K562 treated with DMSO at 1 percent for 48 hours (cell line): ENCODE results near the gene MTA1. TPM values are rescaled to one million over a fixed set of nuclear protein-coding genes. Genes with fewer than 3 reads are reported as not detected.

ENCODE experiments used
- total RNA-seq: library from RNA; unstranded; fragments of 300-600 nt; gene quantifications from 2 replicates; pipeline ENCODE4 v1.2.3, GENCODE V29; 2022; ENCODE audit warnings: low replicate concordance; ENCODE audit errors: extremely low read depth

The MTA1 gene
- not detected in 2 replicates for total RNA-seq

DNA sequence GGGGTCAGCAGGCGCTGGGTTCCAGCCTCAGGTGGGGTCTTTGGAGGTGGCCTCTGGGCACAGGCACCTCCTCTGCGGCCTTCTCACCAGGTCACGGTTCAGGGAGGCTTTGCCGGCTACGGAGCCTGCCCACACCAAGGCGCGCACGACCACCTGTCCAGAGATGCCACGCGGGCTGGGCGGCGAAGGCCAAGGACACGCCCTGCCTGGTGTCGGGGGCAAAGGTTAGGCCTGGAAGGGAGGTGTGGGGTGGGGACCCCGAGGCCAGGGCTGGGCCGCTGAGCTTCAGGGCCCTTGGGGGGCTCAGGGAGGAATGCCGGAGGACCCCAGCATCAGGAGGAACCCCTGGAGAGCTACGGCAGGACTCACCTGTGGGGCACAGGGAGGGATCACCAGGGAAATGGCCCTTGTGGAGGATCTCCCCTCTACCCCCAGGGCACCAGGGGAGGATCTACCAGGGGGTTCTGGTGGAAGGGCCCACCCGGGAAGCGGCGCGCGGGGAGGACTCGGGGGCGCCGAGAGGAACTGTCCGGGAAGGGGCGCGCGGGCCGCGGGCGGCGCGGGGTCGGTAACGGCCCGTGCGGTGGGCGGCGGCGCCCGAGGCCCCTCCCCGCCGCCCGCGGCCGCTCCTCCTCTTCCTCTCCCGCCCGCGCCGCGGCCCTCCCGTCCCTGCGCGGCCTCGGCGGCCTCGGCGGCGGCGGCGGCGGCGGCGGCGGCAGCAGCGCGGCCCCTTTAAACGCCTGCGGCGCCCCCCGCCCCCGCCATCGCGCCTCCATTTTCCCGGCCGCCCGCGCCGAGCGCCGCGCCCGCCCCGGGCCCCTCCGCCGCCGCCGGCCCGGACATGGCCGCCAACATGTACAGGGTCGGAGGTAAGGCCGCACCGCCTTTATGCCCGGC is at the start of gene MTA1:
Gene MTA1, plus strand, starts transcription at position 633 of the 897 bp plus-strand sequence. Its CDS starts 209 bp downstream, at position 842.

DNA sequence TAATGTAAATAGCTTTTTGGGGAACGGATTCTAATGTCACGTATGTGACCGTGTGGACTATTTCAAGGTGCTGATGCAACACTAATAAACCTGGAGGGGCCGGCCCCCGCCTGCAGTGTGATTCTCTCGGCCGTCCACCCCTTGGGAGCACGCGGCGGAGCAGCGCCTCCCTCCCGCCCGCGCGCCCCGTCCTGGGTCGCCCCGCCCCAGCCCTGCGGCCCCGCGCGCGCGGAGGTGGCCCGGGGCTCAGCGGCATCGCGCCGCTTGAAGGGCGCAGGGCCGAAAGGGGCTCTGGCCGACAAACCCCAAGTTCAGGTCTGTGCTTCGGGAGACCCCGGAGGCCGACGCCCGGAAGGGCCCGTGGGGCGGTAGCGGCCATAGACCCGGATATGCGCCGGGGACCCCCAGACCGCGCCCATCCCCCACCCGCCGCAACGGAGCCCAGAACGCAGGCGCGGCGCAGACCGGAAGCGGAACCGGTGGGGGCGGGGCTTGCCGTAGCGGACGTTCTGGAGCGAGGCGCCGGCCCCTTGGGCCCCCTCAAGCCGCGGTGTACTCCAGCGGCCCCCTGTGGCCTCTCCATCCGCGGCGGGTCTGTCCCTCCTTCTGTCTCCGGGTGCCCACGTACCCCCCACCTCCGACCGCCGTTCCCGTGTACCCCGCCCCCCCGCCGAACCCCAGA is 21.4 kb upstream of the MTA1 start, which contains the start of gene TEX22:
Gene TEX22, plus strand, starts transcription at position 495 of the 682 bp plus-strand sequence. CDS start 803 bp downstream, outside the sequence.

DNA sequence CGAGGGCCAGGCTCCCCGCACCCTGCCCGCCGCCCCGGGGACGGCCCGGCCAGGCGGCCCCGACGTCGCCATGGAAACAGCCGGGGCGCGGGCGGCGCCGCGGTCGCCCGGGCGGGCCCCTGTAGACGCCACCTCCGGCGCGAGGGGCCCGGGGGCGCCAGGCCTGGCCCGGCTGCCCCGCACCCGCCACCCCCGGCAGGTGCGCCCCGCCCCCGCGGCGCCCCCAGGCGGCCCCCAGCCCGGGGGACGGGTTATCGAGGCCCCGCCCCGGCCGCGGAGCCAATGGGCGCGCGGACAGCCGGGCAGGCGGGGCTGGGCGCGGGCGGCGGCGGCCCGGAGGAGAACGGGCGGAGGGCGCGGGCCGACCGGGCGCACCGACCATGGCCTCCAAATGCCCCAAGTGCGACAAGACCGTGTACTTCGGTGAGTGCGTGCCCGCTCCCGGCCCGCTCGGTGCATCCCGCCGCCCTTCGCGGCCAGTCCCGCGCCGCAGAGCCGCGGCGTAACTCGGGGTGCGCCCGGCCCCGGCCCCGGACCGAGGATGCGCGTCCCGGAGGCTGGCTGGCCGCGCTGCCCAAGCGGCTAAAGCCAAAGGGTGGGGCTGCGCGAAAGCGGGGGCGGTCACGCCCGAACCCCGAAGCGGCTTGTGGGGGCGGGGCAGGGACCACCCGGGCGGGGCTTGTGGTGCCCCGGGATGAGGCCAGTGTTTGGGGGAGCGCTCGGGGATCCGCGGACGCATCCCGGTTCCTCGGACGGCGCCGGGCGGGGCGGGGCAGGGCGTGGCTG is 55.0 kb downstream of the MTA1 start, which contains the start of gene CRIP2:
Gene CRIP2, plus strand, starts transcription at position 339 of the 786 bp plus-strand sequence. Its CDS starts 42 bp downstream, at position 381.

DNA sequence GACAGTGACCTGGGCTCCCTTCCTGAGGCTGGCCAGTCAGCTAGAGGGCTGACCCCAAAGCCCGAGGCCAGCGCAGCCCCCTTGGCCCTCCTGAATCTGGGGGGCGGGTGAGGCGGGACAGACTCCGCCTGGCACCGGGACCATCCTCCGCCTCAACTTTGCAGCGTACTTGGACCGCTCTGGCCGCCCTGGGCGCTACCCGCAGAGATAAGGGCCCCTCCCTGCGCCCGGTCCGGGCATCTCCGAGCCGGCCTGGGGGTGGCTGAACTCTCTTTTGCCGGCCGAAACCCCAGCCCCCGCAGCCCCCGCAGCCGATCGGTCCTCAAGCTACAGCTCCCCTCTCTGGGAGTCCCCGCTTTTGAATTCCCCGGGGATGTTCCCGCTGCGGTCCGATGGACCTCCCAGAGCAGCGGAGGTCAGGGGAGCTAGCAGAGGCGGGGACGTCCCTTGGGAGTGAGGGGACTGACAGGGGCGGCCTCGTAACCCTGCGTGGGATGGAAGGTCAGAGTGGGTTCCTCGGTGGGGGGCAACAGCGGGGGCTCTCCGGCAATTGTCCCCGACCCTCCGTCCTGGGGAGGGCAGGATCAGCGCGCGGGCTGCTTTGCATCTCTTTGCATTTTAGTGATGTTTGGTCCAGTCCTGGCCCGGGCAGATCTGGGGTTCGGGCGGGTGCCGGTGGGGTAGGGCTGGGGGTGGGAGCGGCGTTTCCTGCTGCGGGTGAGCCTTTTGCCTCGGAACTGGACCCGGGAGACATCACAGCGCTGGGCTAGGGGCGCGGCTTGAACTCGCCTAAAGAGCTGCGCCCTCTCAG is 66.7 kb downstream of the MTA1 start, which contains the start of gene CRIP1:
Gene CRIP1, plus strand, starts transcription at position 724 of the 811 bp plus-strand sequence. CDS start 374 bp downstream, outside the sequence.

GRCh38 chr14:105490572-105491365 is 71.1 kb downstream of the MTA1 start, which contains the start of gene TEDC1:
TSS of gene TEDC1 (plus strand) at chr14:105491246. CDS start at chr14:105491376, 130 bp downstream.

Other genes starting within 250 kb of the MTA1 start
- not detected in 2 replicates for gene NUDT14, start 238.5 kb upstream of the MTA1 start, total RNA-seq
- not detected in 2 replicates for gene BTBD6, start 171.3 kb upstream of the MTA1 start, total RNA-seq
- not detected in 2 replicates for gene BRF1, start 118.8 kb upstream of the MTA1 start, total RNA-seq
- not detected in 2 replicates for gene PACS2, start 105.1 kb upstream of the MTA1 start, total RNA-seq
- not detected in 2 replicates for gene TEX22, start 21.3 kb upstream of the MTA1 start, total RNA-seq
- gene CRIP2, start 55.0 kb downstream of the MTA1 start, total RNA-seq: not detected in 2 replicates
- gene CRIP1, start 67.1 kb downstream of the MTA1 start, total RNA-seq: not detected in 2 replicates
- not detected in 2 replicates for gene TEDC1, start 71.4 kb downstream of the MTA1 start, total RNA-seq
- not detected in 2 replicates for gene TMEM121, start 106.8 kb downstream of the MTA1 start, total RNA-seq